OCI-LY1 (cell line): Measurements from ENCODE around the gene PHLPP1.

Experiments
- H2AFZ ChIP-seq: fragments of 200-600 bp; sonication (generic), shearing (Covaris generic); 2 replicates; pipeline ENCODE4 v1.6.0; 2014; ENCODE audit warnings: antibody characterized with exemption, mild to moderate bottlenecking, low read length
- H3F3A ChIP-seq: fragments of 200-600 bp; sonication (generic), shearing (Covaris generic); 2 replicates; pipeline ENCODE4 v1.6.0; 2014; ENCODE audit warnings: mild to moderate bottlenecking, antibody characterized with exemption, low read length, moderate library complexity; ENCODE audit not compliant: insufficient read depth
- H3K27ac ChIP-seq: fragments of 200-600 bp; sonication (generic); 2 replicates; pipeline ENCODE4 v1.5.1; 2014; ENCODE audit warnings: low read length, mixed run types, mild to moderate bottlenecking, low read depth; ENCODE audit not compliant: poor library complexity, severe bottlenecking
- H3K27me3 ChIP-seq: fragments of 200-600 bp; sonication (generic); 2 replicates; pipeline ENCODE4 v1.6.0; 2014; ENCODE audit warnings: antibody characterized with exemption, mild to moderate bottlenecking, low read length, moderate library complexity; ENCODE audit not compliant: insufficient read depth
- H3K36me3 ChIP-seq: fragments of 200-600 bp; sonication (generic); 2 replicates; pipeline ENCODE4 v1.6.1; 2014; ENCODE audit warnings: mild to moderate bottlenecking, antibody characterized with exemption, low read length, moderate library complexity, mixed read lengths; ENCODE audit not compliant: insufficient read depth
- H3K4me1 ChIP-seq: fragments of 200-600 bp; sonication (generic); 2 replicates; pipeline ENCODE4 v1.5.1; 2014; ENCODE audit warnings: mild to moderate bottlenecking, low read length, moderate library complexity; ENCODE audit not compliant: insufficient read depth, severe bottlenecking
- H3K4me2 ChIP-seq: fragments of 200-600 bp; sonication (generic), shearing (Covaris generic); 2 replicates; pipeline ENCODE4 v1.6.1; 2014; ENCODE audit warnings: low read length
- H3K4me3 ChIP-seq: fragments of 200-600 bp; sonication (generic); 2 replicates; pipeline ENCODE4 v1.5.1; 2014; ENCODE audit warnings: low read length, low read depth, mild to moderate bottlenecking, mixed read lengths; ENCODE audit not compliant: poor library complexity, severe bottlenecking
- H3K79me2 ChIP-seq: fragments of 200-600 bp; shearing (Covaris generic); 2 replicates; pipeline ENCODE4 v1.6.1; 2016; ENCODE audit warnings: mixed run types, low read length, mixed read lengths; ENCODE audit not compliant: insufficient read depth
- H3K9ac ChIP-seq: fragments of 200-600 bp; sonication (generic), shearing (Covaris generic); 2 replicates; pipeline ENCODE4 v1.6.1; 2014; ENCODE audit warnings: mild to moderate bottlenecking, low read length, mixed read lengths
- H3K9me2 ChIP-seq: fragments of 200-600 bp; sonication (generic), shearing (Covaris generic); 2 replicates; pipeline ENCODE4 v1.6.1; 2014; ENCODE audit warnings: low read depth, mild to moderate bottlenecking, low read length, mixed read lengths
- H3K9me3 ChIP-seq: fragments of 200-600 bp; shearing (Covaris generic); 2 replicates; pipeline ENCODE4 v1.6.1; 2014; ENCODE audit warnings: low read length, mixed read lengths
- H4K20me1 ChIP-seq: fragments of 200-600 bp; sonication (generic), shearing (Covaris generic); 2 replicates; pipeline ENCODE4 v1.6.0; 2016; ENCODE audit warnings: mild to moderate bottlenecking, low read length; ENCODE audit not compliant: insufficient read depth
- CTCF ChIP-seq: fragments of 200-600 bp; sonication (generic), shearing (Covaris generic); IDR thresholded peaks from 2 replicates; pipeline ENCODE4 v1.5.1; 2017; ENCODE audit warnings: mild to moderate bottlenecking, antibody characterized with exemption, low read length, moderate library complexity, mixed read lengths
- EZH2 ChIP-seq: fragments of 200-600 bp; sonication (generic), shearing (Covaris generic); IDR thresholded peaks from 2 replicates; pipeline ENCODE4 v1.8.0; 2017; ENCODE audit warnings: borderline replicate concordance, mixed run types, mild to moderate bottlenecking, antibody characterized with exemption, low read length, moderate library complexity, mixed read lengths

The PHLPP1 gene

GRCh38 chr18:62781262-62781661 lies 65.9 kb downstream of the PHLPP1 start:
- Histone ChIP-seq H2AFZ (no peak overlapping the region), H3K9me2 (no peaks in the 10 kb centered on the region), H3K27ac (no peak overlapping the region), H4K20me1 (no peaks in the 10 kb centered on the region), H3K4me3 (no peak overlapping the region), H3K9ac (no peak overlapping the region), H3K36me3 (no peaks in the 10 kb centered on the region), H3K4me1 (peaks cover 16% of the 10 kb centered on the region), H3K9me3 (no peaks in the 10 kb centered on the region), H3K4me2 (no peak overlapping the region), H3K79me2 (no peaks in the 10 kb centered on the region), H3F3A (no peaks in the 10 kb centered on the region), H3K27me3 (no peaks in the 10 kb centered on the region)
- TF ChIP-seq EZH2 (no peak), CTCF (no peak)

GRCh38 chr18:62781893-62782292 lies 66.6 kb downstream of the PHLPP1 start:
- no peaks in the 10 kb centered on the region for H3F3A ChIP-seq
- H3K4me3 ChIP-seq, result no peak overlapping the region
- H4K20me1 ChIP-seq, result no peaks in the 10 kb centered on the region
- H3K36me3 ChIP-seq, result no peaks in the 10 kb centered on the region
- H2AFZ ChIP-seq, result no peak overlapping the region
- no peaks in the 10 kb centered on the region for H3K9me2 ChIP-seq
- no peak overlapping the region for H3K4me2 ChIP-seq
- no peaks in the 10 kb centered on the region for H3K9me3 ChIP-seq
- H3K27ac ChIP-seq, result no peak overlapping the region
- no peak overlapping the region for H3K9ac ChIP-seq
- TF ChIP-seq EZH2 (no peak), CTCF (no peak)
- peaks cover 16% of the 10 kb centered on the region for H3K4me1 ChIP-seq
- no peaks in the 10 kb centered on the region for H3K79me2 ChIP-seq
- H3K27me3 ChIP-seq, result no peaks in the 10 kb centered on the region

- H3F3A ChIP-seq, result no peaks in the 10 kb centered on the region
- H3K4me1 ChIP-seq, result peaks cover 16% of the 10 kb centered on the region
- no peaks in the 10 kb centered on the region for H4K20me1 ChIP-seq
- no peaks in the 10 kb centered on the region for H3K9me2 ChIP-seq
- H3K79me2 ChIP-seq, result no peaks in the 10 kb centered on the region
- peak overlapping the region; percentile 11; the same call in 1 of the 2 replicates for H3K4me2 ChIP-seq
- H3K9me3 ChIP-seq, result no peaks in the 10 kb centered on the region
- H3K36me3 ChIP-seq, result no peaks in the 10 kb centered on the region
- H3K27ac ChIP-seq, result no peak overlapping the region
- no peak overlapping the region for H3K4me3 ChIP-seq
- H2AFZ ChIP-seq, result no peak overlapping the region
- no peaks in the 10 kb centered on the region for H3K27me3 ChIP-seq
- no peak overlapping the region for H3K9ac ChIP-seq
- TF ChIP-seq EZH2 (no peak), CTCF (no peak)
Measured at GRCh38 chr18:62784338-62784965, 69.1 kb downstream of the PHLPP1 start.
